Raji (cell line): Measurements from ENCODE around the gene INAFM1.

Experiments
- POLR2A ChIP-seq: IDR thresholded peaks from 2 replicates; pipeline ENCODE4 v1.6.1; 2011; ENCODE audit warnings: low read depth, low read length, control low read depth; ENCODE audit not compliant: insufficient read depth

The INAFM1 gene

DNA sequence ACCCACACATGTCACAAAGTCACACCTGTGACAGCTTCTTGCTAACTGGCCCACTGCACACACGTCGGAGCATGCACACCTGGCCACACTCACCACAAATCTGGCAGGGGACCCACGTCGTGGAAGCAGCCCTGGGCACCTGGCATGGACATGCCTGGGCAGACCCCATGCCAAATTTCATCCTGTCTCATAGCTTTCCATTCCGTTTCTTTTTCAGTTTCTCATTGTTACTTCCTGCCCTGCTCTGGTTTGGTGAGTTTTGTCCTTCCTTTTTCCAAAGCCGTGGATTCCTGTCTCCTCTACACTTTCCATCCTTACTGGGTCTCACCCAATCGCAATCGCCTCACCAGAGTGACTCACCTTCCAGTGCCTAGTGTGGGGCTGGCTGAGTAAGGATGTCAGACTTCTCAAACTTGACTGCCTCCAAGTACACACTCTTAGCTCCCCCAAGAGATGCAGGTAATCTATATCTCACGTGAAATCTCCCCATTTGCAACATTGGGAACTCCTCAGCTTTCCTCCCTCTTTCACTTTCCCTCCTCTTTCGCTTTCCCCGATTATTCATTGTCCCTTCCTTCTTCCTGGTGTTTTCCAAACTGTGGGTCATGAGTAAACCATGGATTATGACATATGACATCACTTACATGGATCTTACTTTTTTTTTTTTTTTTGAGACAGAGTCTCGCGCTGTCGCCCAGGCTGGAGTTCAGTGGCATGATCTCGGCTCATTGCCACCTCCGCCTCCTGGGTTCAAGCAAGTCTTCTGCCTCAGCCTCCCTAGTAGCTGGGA is 42.1 kb upstream of the INAFM1 start:
- TF ChIP-seq POLR2A: no peak

DNA sequence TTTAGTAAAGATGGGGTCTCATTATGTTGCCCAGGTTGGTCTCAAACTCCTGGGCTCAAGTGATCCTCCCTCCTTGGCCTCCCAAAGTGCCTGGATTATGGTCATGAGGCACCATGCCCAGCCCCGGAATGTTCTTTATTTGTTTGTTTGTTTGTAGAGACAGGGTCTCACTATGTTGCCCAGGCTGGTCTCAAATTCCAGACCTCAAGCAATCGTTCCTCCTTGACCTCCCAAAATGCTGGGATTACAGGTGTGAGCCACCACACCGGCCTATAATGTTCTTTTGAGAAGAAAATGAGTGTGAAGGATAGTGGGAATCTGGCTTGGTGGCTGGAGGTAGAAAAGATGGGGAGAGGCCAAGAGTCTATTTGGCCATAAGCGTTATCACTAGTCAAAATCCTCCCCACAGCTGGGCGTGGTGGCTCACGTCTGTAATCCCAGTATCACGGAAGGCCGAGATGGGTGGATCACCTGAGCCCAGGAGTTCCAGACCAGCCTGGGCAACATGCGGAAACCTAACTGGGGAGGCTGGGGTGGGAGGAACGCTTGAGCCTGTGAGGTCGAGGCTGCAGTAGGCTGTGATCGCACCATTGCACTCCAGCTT is 38.5 kb upstream of the INAFM1 start:
- TF ChIP-seq POLR2A: no peak

DNA sequence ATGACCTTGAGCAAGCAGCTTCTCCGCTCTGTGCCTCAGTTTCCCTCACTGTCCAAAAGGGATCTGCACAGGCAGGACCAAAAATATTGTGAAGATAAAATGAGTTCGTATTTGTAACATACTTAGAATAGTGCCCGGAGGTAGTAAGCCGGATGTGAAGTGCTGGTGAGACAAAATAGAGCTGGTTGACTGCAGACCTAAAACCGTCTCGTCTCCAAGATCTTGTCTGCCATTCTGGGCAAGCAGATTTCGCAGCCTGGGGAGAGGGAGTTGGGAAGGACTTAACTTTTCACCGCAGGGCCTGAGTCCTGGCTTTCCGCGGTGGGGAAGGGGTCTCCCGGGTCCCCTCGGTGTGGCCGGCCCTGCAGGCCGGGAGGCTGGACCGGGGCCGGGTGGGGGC is 35.5 kb upstream of the INAFM1 start:
- TF ChIP-seq POLR2A: no peak

DNA sequence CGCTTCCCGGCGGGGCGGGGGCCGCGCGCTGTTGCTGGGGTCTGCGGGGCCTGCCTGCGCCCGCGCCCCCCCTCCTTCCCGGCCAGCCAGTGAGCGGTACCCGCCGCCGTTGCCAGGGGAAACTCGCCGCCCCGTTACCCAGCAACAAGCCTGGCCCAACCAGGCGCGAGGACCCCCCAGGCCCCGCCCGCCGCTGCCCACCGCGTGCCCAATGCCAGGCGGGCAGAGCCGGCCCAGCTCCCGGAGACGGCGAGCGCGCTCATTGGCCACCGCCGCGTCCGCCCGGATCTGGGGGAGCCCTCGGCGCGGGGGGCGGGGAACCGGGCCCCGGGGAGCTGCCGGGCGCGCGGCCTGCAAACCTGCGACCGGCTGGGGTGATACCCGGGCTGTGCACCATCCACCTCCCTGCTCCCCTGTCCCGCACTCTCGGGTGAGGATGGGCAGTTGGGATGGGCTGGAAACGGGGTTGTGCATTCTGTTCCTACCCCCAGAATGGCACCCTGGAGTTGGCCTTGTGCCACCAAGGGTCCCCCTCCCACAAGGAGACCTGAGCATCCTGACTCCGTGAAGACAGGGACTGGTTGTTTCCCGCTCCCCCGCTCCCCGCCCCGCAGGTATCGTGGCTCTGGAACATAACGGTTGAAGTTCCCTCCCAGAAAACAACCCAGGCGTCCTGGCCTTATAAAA is 34.9 kb upstream of the INAFM1 start:
- 0 out of 2 replicates have a peak, but pooled peaks have one; percentile 14 for TF ChIP-seq POLR2A

DNA sequence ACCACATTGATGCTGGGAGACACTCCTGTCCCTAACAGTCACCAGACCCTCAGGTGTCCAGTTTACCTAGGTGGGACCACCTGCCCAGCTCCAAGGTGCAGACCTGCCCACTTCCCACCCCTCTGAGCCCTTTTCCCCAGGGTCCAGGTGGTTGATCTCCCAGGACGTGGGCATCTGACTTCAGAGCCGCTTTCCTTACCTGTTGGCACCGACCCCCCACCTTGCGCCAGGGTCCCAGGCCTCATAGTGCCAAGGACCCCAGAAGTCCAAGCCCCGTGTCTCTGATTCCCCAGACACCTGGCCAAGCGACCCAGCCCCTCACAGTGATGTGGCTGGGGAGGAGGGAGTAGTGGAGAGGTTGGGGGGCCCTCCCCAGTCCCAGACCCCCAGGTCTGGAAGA is 34.1 kb upstream of the INAFM1 start:
- TF ChIP-seq POLR2A: no peak

DNA sequence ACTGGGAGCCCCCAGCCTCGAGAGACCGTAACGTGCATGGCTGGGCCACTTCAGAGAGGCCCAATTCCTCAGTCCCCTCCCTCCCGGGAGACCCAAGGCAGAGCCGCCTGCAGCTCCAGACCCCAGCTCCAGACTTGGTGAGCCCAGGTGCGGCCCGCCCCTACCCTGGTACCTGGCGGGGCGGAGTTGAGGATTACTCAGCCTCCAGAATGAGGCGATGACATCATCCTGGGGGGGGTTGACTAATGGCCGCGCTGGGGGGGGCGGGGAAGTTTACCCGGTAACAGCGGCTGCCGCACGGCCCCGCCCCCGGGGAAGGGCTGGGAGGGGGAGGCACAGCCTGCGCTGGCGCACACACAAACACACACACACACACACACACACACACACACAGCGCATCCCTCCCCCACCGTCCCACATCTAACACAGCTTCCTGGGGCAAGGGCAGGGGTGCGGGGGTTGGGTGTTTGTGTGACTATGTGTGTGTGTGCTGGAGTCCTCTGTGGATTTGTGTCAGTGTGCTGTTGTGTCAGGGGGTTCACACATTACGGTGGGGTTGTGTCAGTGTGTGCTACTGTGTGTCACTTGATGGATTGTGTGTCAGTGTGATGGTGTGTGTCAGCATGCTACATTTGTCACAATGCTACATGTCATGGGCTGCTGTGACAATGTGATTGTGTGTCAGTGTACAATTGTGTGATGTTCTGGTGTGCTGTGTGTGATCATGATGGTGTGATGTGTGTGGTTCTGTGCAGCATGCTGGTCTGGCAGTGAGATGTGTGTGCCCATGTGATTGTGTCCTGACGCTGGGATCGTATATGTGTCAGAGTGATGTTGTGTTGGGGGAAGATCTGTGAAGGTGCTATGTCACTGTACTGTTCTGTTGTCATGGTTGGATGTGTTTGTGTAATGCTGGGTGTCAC is 33.4 kb upstream of the INAFM1 start:
- no peak for TF ChIP-seq POLR2A

DNA sequence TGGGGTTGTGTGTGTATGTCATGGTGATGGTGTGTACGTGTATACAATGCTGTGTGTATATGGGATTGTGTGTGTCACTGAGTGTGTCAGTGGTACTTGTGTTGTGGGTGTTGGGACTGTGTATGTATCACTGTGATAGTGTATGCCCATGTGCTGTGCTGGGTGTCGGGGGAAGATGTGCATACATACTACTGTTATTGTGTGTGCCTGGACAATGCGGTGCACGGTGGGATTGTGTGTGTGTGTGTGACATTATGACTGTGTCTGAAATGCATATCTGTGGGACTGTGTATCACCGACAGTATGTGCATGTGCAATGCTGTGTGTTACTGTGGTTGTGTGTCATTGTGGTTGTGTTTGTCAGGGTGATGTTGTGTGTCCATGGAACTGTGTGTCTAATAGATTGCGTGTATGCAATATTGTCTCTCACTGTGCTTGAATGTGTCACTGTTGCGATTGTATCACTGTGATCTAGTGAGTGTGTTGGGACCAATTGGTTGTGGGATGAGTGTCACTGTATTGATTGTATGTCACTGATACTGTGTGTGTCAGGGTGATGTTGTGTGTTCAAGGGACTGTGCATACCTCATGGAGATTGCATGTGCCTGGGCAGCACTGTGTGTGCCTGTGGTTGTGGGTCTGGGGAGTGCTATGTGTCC is 32.6 kb upstream of the INAFM1 start:
- TF ChIP-seq POLR2A: peak; percentile 31; the same call in 1 of the 2 replicates

DNA sequence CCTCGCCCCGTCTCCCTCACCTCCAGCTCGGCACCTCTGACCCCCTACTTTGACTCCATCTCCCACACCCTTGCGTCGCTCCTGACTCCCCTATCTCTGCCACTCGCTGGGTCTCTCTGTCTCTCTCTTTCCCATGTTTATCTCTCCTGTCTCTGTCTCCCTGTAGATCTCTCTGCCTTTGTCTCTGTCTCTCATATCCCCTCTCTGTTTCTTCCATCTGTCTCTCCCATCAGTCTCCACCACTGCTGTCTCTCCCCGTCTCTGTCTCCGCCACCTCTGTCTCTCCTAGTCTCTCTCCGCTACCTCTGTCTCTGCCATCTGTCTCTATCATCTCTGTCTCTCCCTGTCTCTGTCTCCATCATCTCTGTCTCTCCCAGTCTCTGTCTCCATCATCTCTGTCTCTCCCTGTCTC is 31.3 kb upstream of the INAFM1 start:
- no peak for TF ChIP-seq POLR2A

DNA sequence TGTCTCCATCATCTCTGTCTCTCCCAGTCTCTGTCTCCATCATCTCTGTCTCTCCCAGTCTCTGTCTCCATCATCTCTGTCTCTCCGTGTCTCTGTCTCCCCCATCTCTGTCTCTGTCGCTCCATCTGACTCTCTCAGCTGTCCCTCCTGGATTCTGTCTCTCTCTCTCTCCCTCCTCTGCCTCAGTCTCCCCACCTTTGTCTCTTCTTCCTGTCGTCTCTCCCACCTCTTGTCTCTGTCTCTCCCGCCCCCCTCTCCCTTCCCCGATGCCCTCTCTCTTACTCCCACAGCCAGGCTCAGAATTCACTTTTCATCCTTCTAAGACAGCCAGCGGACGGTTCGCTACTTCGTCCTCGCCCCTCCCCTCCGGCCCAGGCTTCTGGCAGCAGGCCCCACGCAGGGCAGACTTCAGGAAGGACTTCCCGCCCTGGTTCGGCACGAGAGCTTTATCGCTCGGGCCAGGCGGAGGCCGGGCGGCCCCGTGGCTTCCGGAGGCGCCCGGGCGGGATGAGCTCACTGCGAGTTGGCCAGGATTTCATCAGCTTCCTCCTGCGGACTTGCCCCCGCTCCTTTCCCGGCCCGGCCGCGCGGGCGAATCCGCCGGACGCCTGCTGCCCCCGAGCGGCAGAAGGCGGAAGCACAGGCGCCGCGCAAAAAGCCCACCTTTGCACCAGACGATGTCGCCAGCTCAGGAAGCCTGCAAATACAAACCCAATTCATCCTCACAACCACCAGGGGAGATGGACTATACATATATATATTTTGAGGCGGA is 30.7 kb upstream of the INAFM1 start:
- TF ChIP-seq POLR2A: peak; percentile 56

DNA sequence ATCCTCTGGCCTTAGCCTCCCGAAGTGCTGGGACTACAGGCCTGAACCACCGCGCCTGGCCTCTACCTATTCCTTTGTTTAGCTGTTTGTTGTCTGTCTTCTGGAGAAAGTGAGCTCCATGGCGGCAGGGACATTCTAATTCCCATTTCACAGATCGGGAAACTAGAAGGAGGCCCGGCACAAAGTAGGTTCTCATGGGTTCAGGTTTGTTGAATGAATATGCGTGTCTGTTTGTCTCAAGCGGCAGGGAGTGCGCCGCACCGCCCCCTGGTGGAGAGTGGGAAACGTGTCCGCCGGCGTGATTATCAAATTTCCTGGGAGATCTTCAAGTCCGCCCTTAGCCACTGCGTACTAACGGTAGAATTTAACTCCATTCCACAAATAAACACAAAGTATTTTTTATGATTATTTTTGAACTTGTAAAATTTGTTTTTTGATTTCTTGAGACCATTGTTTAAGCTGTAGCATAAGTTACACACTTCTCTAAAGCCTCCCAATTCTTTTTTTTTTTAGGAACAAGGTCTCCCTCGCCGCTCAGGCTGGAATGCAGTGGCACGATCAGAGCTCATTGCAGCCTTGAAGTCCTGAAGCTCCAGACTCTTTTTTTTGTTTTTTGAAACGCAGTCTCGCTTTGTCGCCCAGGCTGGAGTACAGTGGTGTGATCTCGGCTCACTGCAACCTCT is 27.2 kb upstream of the INAFM1 start:
- TF ChIP-seq POLR2A: no peak

DNA sequence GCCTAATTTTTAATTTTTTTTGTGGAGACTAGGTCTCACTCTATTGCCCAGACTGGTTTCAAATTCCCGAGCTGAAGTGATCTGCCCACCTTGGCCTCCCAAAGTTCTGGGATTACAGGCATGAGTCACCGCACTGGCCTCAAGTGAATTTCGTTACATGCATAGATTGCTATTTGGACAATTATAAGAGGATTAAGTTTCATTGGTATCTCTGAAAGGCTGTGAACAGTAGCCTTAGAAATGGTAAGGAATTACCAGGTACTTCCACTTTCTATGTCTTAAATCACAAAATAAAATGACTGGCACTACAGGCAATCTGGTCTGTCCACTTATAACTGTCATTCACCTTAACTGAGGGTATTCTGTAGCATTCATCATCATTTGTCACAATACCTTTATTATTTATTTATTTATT is 21.2 kb upstream of the INAFM1 start:
- TF ChIP-seq POLR2A: no peak

DNA sequence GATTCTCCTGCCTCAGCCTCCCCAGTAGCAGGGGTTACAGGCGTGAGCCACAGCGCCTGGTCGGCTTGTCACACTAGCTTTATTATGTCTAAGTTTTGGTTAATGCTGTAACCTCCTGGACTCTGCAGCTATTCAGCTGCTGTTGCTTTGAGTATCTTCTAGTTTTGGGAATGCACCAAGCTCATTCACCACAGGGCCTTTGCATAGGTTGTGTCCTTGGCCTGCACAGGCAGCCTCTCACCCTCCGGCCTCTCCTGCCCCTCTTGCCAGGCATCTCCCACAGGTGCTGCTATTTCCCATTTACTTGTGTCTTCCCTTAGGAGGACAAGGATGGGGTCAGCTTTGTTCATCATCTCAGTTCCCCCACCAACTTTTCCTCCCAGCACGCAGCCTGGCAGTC is 20.7 kb upstream of the INAFM1 start:
- no peak for TF ChIP-seq POLR2A
